SU-DHL-6 (cell line): ENCODE data around the gene SLC6A2.

Source experiments
- H2AFZ ChIP-seq: fragments of 200-600 bp; sonication (generic); 2 replicates; pipeline ENCODE4 v1.6.1; 2014; ENCODE audit warnings: low read depth, mild to moderate bottlenecking, moderate library complexity, mixed read lengths, antibody characterized with exemption, low read length; ENCODE audit not compliant: severe bottlenecking
- H3F3A ChIP-seq: fragments of 200-600 bp; shearing (Covaris generic); 2 replicates; pipeline ENCODE4 v1.6.0; 2016; ENCODE audit warnings: antibody characterized with exemption, mild to moderate bottlenecking; ENCODE audit not compliant: insufficient read depth
- H3K27ac ChIP-seq: fragments of 200-600 bp; sonication (generic); 2 replicates; pipeline ENCODE4 v1.5.1; 2016; ENCODE audit warnings: low read depth, mild to moderate bottlenecking, low read length, moderate library complexity, mixed read lengths
- H3K27me3 ChIP-seq: fragments of 200-600 bp; sonication (generic), shearing (Covaris generic); 2 replicates; pipeline ENCODE4 v1.6.0; 2014; ENCODE audit warnings: mild to moderate bottlenecking, low read length
- H3K36me3 ChIP-seq: fragments of 200-600 bp; sonication (generic); 2 replicates; pipeline ENCODE4 v1.6.1; 2014; ENCODE audit warnings: mild to moderate bottlenecking, low read length, mixed read lengths
- H3K4me2 ChIP-seq: fragments of 300-600, 200-600 bp; shearing (Covaris generic), sonication (generic); 2 replicates; pipeline ENCODE4 v1.6.0; 2014; ENCODE audit warnings: low read length, low read depth, mild to moderate bottlenecking; ENCODE audit not compliant: poor library complexity, severe bottlenecking
- H3K4me3 ChIP-seq: fragments of 200-600 bp; sonication (generic); 2 replicates; pipeline ENCODE4 v1.5.1; 2014; ENCODE audit warnings: antibody characterized with exemption, low read length, mild to moderate bottlenecking, mixed read lengths; ENCODE audit not compliant: insufficient read depth, poor library complexity, severe bottlenecking
- H3K79me2 ChIP-seq: fragments of 200-600 bp; sonication (generic); 2 replicates; pipeline ENCODE4 v1.6.1; 2014; ENCODE audit warnings: mild to moderate bottlenecking, low read length, moderate library complexity; ENCODE audit not compliant: insufficient read depth
- H3K9ac ChIP-seq: fragments of 200-600 bp; sonication (generic); 2 replicates; pipeline ENCODE4 v1.7.0; 2014; ENCODE audit warnings: mild to moderate bottlenecking, low read length
- H3K9me2 ChIP-seq: fragments of 200-600 bp; sonication (generic); replicated peaks from 2 replicates; pipeline ENCODE4 v1.6.1; 2014; ENCODE audit warnings: low read length; ENCODE audit not compliant: insufficient read depth
- H3K9me3 ChIP-seq: fragments of 200-600 bp; sonication (generic); 2 replicates; pipeline ENCODE4 v1.6.1; 2014; ENCODE audit warnings: low read length, mixed read lengths; ENCODE audit not compliant: insufficient read depth
- H4K20me1 ChIP-seq: fragments of 200-600 bp; sonication (generic); 2 replicates; pipeline ENCODE4 v1.6.1; 2014; ENCODE audit warnings: low read depth, mild to moderate bottlenecking, antibody characterized with exemption, low read length, moderate library complexity, mixed read lengths
- CTCF ChIP-seq: fragments of 200-600 bp; sonication (generic); IDR thresholded peaks from one replicate; pipeline ENCODE4 v1.5.1; 2017; ENCODE audit warnings: antibody characterized with exemption, mild to moderate bottlenecking, low read length, moderate library complexity; ENCODE audit not compliant: insufficient read depth, poor library complexity, severe bottlenecking
- EZH2phosphoT487 ChIP-seq: fragments of 200-600 bp; sonication (generic), shearing (Covaris generic); conservative IDR thresholded peaks from 2 replicates; pipeline ENCODE4 v1.6.1; 2018; ENCODE audit warnings: mild to moderate bottlenecking, antibody characterized with exemption, low read length, moderate library complexity, mixed read lengths

Gene SLC6A2

GRCh38 chr16:55657616-55658015 is 1.8 kb downstream of the SLC6A2 start:
- no peak overlapping the region for H3K4me2 ChIP-seq
- H3K36me3 ChIP-seq, result no peaks in the 10 kb centered on the region
- no peaks in the 10 kb centered on the region for H3K27me3 ChIP-seq
- H3K4me3 ChIP-seq, result no peak overlapping the region
- H3K27ac ChIP-seq, result no peak overlapping the region
- no peaks in the 10 kb centered on the region for H3F3A ChIP-seq
- no peaks in the 10 kb centered on the region for H3K9me3 ChIP-seq
- no peak overlapping the region for H3K9ac ChIP-seq
- TF ChIP-seq CTCF (no peak), EZH2phosphoT487 (no peak)
- no peak overlapping the region for H2AFZ ChIP-seq
- H4K20me1 ChIP-seq, result no peaks in the 10 kb centered on the region
- no peaks in the 10 kb centered on the region for H3K9me2 ChIP-seq
- no peaks in the 10 kb centered on the region for H3K79me2 ChIP-seq

GRCh38 chr16:55658898-55659420 is 3.2 kb downstream of the SLC6A2 start:
- Histone ChIP-seq H3K4me3 (no peak overlapping the region), H3K79me2 (no peaks in the 10 kb centered on the region), H3K9me3 (no peaks in the 10 kb centered on the region), H3K27ac (no peak overlapping the region), H2AFZ (no peak overlapping the region), H3K36me3 (no peaks in the 10 kb centered on the region), H3F3A (no peaks in the 10 kb centered on the region), H3K4me2 (no peak overlapping the region), H3K9me2 (no peaks in the 10 kb centered on the region), H4K20me1 (no peaks in the 10 kb centered on the region), H3K27me3 (no peaks in the 10 kb centered on the region), H3K9ac (no peak overlapping the region)
- no peak for TF ChIP-seq CTCF
- TF ChIP-seq EZH2phosphoT487, result no peak

GRCh38 chr16:55660026-55660425 is 4.2 kb downstream of the SLC6A2 start:
- TF ChIP-seq CTCF (no peak), EZH2phosphoT487 (no peak)
- Histone ChIP-seq H3K79me2 (no peaks in the 10 kb centered on the region), H3K36me3 (no peaks in the 10 kb centered on the region), H4K20me1 (no peaks in the 10 kb centered on the region), H3K9me2 (no peaks in the 10 kb centered on the region), H3K27me3 (no peaks in the 10 kb centered on the region), H3K9me3 (no peaks in the 10 kb centered on the region), H3F3A (no peaks in the 10 kb centered on the region), H3K4me3 (no peak overlapping the region), H3K27ac (no peak overlapping the region), H3K4me2 (no peak overlapping the region), H2AFZ (no peak overlapping the region), H3K9ac (no peak overlapping the region)
